Mucosa of descending colon (tissue), 3 donors: ENCODE results near the gene ETS1. TPM values are rescaled to one million over a fixed set of nuclear protein-coding genes. Genes with fewer than 3 reads are reported as not detected.

ENCODE experiments used
- ATAC-seq: fragments of 200-7000 bp; cut with Tn5 transposase; one replicate; pipeline ENCODE4 v1.9.1; 2020; ENCODE audit warnings: mild to moderate bottlenecking, moderate library complexity
- DNase-seq, 3 donors: peaks; one replicate each; pipeline ENCODE4 v3.0.0-alpha.2; 2020
- H3K36me3 ChIP-seq: fragments of 200-600 bp; one replicate; pipeline ENCODE4 v1.8.0; 2021; ENCODE audit warnings: low read depth, mild to moderate bottlenecking
- H3K4me1 ChIP-seq: fragments of 200-600 bp; one replicate; pipeline ENCODE4 v1.8.0; 2021; ENCODE audit warnings: low read depth, mild to moderate bottlenecking
- H3K4me3 ChIP-seq: fragments of 200-600 bp; one replicate; pipeline ENCODE4 v1.8.0; 2021; ENCODE audit warnings: mild to moderate bottlenecking
- H3K9me3 ChIP-seq: fragments of 200-600 bp; one replicate; pipeline ENCODE4 v1.8.0; 2021; ENCODE audit warnings: mild to moderate bottlenecking
- intact Hi-C, 2 donors: fragments of 100-400 bp; cut with DNase I in 1 of 2; cut with micrococcal nuclease in 1 of 2; formaldehyde crosslinking; loops; one replicate each; pipeline versions ENCODE4 v1.11.0 to v1.11.1; 2022; cut with DNase I, micrococcal nuclease
- total RNA-seq, 3 donors: library from RNA; stranded (reverse); fragmentation: NEBNext Ultra II Directional in 2 of 3; extraction: Animal tissue kit (Norgen Biotek cat#: 25700) in 2 of 3; gene quantifications; one replicate each; pipeline versions ENCODE4 v1.2.1 to v1.2.4, GENCODE V29; 2021 to 2023
- TF ChIP-seq, protein P1 (sequence below): fragments of 200-600 bp; IDR thresholded peaks from one replicate; pipeline ENCODE4 v1.8.0; 2022; ENCODE audit warnings: antibody characterized with exemption, mild to moderate bottlenecking
- donor health status: DM: no; HTN: no; CAD: no; lungs with moderate emphysema.
- donor health status: DM: no; HTN: no; CAD: no.
- donor health status: DM: no; HTN: yes; CAD: no.

Gene ETS1
- total RNA-seq, 3 donors from 2014 or later = 36.5 to 41.2 (median 38.6) TPM

DNA sequence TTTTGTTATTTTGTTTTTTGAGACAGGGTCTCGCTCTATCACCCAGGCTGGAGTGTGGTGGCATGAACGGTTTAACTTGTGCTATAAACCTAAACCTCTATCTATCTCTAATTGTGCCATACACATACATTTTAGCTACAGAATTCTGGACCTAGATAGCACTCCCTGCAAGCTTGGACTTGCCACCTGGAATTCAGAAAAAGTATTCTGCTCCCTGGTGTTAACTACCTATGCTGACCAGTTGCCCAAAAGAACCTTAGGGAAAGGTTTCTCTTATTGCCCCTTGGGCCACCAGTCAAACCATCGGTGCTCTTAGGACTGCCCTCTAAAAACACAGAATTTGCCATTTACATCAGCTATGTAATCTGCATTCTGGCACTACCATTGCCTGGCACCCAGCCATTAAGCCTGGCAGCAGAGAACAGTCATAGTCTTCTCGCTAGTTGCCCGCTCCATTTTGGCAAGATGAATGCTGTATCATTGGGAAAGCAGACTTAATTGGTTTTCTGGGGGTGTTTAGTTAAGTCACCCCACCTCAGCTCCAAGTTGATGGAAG is 55.3 kb downstream of the ETS1 start:
- ATAC-seq = no peak
- Histone ChIP-seq H3K4me3 (no peak overlapping the region), H3K4me1 (peaks cover 5% of the 10 kb centered on the region), H3K36me3 (no peaks in the 10 kb centered on the region), H3K9me3 (no peaks in the 10 kb centered on the region)
- no peak for DNase-seq
- intact Hi-C loops = no loop called here
- TF ChIP-seq, protein P1, sequence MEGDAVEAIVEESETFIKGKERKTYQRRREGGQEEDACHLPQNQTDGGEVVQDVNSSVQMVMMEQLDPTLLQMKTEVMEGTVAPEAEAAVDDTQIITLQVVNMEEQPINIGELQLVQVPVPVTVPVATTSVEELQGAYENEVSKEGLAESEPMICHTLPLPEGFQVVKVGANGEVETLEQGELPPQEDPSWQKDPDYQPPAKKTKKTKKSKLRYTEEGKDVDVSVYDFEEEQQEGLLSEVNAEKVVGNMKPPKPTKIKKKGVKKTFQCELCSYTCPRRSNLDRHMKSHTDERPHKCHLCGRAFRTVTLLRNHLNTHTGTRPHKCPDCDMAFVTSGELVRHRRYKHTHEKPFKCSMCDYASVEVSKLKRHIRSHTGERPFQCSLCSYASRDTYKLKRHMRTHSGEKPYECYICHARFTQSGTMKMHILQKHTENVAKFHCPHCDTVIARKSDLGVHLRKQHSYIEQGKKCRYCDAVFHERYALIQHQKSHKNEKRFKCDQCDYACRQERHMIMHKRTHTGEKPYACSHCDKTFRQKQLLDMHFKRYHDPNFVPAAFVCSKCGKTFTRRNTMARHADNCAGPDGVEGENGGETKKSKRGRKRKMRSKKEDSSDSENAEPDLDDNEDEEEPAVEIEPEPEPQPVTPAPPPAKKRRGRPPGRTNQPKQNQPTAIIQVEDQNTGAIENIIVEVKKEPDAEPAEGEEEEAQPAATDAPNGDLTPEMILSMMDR = no peak

DNA sequence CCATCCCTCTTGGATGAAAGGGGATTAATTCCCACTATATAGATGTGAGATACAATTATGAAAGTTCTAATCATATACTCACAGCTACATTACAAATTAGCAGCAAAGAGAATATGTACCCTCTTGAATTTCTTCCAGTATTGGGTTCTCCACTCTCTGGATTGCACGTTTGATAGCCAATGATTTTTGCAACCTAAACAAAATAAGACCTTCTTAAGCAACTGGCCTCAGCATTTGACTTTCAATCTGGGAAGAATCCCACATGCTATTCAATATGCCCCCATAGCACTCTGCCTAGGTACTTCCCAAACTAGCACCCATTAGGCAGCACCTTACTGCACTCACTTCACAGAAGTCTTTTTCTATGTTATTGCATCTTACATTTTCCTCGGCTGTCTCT is 55.8 kb downstream of the ETS1 start:
- no peak for ATAC-seq
- TF ChIP-seq, protein P1 = no peak
- no peak for DNase-seq
- H3K9me3 ChIP-seq = no peaks in the 10 kb centered on the region
- H3K4me3 ChIP-seq = no peak overlapping the region
- H3K4me1 ChIP-seq = peaks cover 5% of the 10 kb centered on the region
- intact Hi-C loops = no loop called here
- no peaks in the 10 kb centered on the region for H3K36me3 ChIP-seq

DNA sequence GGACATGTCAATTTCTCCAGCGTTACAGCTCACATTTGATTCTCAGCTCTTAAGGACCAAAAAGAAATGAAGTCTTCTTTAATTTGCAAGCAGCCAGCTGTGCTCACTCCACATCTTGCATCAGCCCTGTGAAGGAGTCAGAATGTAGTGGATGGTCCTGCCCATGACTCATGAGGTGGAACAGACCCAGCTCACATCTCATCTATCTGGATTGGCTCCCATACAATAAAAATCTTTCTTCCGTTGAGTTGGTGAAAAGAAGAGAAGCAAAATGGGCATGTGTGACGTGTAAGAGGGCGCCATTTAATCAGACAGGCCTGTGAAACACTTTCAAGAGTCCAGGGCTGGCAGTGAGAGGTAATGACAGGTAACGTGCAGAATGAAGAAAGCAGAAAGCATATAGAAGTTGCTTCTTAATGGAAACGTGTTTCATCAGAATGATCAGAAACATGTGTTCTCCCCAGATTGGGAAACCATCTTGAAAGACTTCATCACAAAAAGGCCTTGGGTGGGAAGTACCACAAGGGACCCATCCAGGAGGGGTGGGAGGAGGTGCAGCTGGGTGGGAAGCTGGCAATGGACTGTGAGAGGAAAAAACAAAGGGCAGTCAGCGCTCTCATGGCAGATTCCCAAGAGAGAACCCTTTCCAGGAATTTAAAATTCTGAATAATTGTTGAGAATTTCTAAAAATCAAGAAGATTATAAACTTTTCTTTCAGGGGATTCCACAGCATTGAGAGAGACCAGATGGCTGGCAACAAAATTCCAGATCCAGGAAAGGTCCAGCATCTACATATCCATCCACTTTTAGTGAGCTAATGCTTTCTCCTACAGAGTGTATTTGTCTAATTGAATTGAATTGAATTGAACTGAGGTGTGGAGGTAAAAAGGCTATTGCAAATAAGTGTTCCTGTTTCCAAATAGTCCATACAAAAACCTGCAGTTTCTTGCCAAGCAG is 57.0 kb downstream of the ETS1 start:
- Histone ChIP-seq H3K9me3 (no peaks in the 10 kb centered on the region), H3K4me3 (no peak overlapping the region), H3K4me1 (peaks cover 2% of the 10 kb centered on the region), H3K36me3 (no peaks in the 10 kb centered on the region)
- ATAC-seq = peak; percentile 38
- no peak for DNase-seq
- TF ChIP-seq, protein P1 = no peak
- intact Hi-C loops = no loop called here

DNA sequence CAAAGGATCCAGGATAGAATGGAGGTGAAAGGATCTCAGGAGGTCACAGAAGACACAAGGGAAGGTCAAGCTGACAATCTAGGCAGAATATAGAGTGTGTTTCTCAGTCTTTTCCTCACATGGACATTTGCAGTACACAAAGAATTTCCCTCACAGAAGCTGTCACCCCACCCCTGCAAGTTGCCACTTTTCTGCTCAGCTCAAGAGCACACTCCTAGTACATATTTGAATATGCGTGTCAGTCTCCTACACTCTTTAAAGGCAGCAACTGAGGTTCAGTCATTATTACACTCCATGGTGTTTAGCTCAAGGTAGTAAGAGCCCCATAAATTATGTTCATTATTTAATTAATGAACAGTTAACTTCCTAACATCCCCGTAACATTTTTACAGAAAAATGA is 59.1 kb downstream of the ETS1 start:
- peaks cover 8% of the 10 kb centered on the region for H3K4me1 ChIP-seq
- H3K4me3 ChIP-seq = no peak overlapping the region
- H3K9me3 ChIP-seq = no peaks in the 10 kb centered on the region
- no peaks in the 10 kb centered on the region for H3K36me3 ChIP-seq
- TF ChIP-seq, protein P1 = no peak
- intact Hi-C loops = no loop called here
- ATAC-seq (no peak), DNase-seq (no peak)

DNA sequence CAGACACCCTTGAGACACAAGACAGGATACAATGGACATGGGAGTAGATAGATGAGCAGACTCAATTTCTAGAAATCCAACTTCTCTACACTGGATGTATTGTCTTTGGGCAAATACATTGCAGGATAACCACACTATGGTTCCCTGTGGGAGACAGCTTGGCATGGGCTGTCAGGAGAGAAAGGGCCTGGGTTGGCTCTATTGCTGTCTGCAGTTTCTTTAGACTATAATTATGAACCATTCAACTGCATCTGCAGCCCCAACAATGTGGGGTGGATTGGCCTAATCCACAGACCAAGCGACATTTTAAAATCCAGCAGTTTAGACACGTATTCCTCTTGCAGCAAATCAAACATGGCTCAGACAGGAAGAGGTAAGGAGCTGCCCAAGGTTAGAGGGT is 60.3 kb downstream of the ETS1 start:
- Histone ChIP-seq H3K36me3 (no peaks in the 10 kb centered on the region), H3K9me3 (no peaks in the 10 kb centered on the region), H3K4me3 (no peak overlapping the region), H3K4me1 (peaks cover 14% of the 10 kb centered on the region)
- DNase-seq (no peak), ATAC-seq (no peak)
- TF ChIP-seq, protein P1 = no peak
- intact Hi-C loops = no loop called here
